Muscle layer of duodenum (tissue), 2 donors: ENCODE measurements around the gene TEKT1.
A peak's percentile ranks its signal among the peaks of the same experiment; 100 is the strongest.
"Not testable (repeated sequence)": the region's sequence is repeated elsewhere in the genome, so short reads cannot be mapped to it uniquely, and the experiment has no call there.

ENCODE experiments used
- H3K27ac ChIP-seq: one replicate; pipeline ENCODE4 v1.7.0; 2013; ENCODE audit warnings: mild to moderate bottlenecking, low read length
- H3K27me3 ChIP-seq: one replicate; pipeline ENCODE4 v1.7.0; 2013; ENCODE audit warnings: low read depth, mild to moderate bottlenecking, control low read depth, low read length
- H3K36me3 ChIP-seq, 2 donors: one replicate each; pipeline ENCODE4 v1.7.0; 2013; ENCODE audit warnings: low read length in 2 of 2, control low read depth in 1 of 2, mild to moderate bottlenecking in 1 of 2; ENCODE audit not compliant: insufficient read depth in 2 of 2, control insufficient read depth in 1 of 2
- H3K4me1 ChIP-seq, 2 donors: one replicate each; pipeline ENCODE4 v1.7.0; 2013; ENCODE audit warnings: low read length in 2 of 2, mild to moderate bottlenecking in 2 of 2, control low read depth in 1 of 2, moderate library complexity in 1 of 2; ENCODE audit not compliant: insufficient read depth in 2 of 2, control insufficient read depth in 1 of 2
- H3K4me3 ChIP-seq, 2 donors: one replicate each; pipeline ENCODE4 v1.7.0; 2013; ENCODE audit warnings: low read length in 2 of 2, low read depth in 1 of 2, mild to moderate bottlenecking in 1 of 2
- H3K9me3 ChIP-seq, 2 donors: one replicate each; pipeline ENCODE4 v1.7.0; 2013; ENCODE audit warnings: low read length in 2 of 2, control low read depth in 1 of 2, mild to moderate bottlenecking in 1 of 2; ENCODE audit not compliant: control insufficient read depth in 1 of 2
- donor health status: healthy.

Gene TEKT1

DNA sequence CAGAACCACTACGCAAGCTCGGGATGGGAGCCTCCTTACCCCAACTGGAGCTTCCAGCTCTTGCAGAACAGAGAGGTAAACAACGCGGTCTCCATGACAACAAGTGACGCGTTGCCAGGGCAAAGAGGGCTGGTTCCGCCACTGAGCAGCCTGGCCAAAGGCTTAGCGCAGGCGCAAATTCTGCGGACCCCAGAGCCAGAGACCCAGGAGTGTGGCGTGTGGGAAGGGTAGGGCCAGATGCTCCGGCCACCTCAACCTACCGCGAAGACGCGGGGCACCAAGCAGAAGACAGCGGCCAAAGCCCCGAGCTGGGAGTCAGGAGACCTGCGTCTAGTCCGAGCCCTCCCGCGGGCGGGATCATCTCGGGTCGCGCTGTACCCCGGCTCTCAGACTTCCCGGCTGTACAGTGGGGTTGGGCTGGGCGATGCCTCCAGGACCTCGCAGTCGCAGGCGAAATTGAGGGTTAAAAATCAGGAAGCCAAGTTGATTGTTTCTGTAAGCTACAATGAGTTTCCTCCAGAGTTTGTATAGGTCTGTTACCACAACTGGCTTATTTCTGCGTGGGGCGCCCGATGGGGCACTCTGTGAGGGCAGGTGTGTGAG is at the start of gene TEKT1:
Gene TEKT1, minus strand, starts transcription at position 69 of the 603 bp plus-strand sequence. CDS start 1,353 bp downstream, outside the sequence.
- no peaks in the 10 kb centered on the region for H3K9me3 ChIP-seq
- H3K4me3 ChIP-seq: peak within 1 kb of the TSS; percentile 34 to 50
- H3K27me3 ChIP-seq: peaks cover 24% of the 10 kb centered on the region
- H3K27ac ChIP-seq: no peak within 1 kb of the TSS
- H3K4me1 ChIP-seq: peaks cover 0 to 11% of the 10 kb centered on the region in 2 donors
- no peaks in the 10 kb centered on the region for H3K36me3 ChIP-seq

DNA sequence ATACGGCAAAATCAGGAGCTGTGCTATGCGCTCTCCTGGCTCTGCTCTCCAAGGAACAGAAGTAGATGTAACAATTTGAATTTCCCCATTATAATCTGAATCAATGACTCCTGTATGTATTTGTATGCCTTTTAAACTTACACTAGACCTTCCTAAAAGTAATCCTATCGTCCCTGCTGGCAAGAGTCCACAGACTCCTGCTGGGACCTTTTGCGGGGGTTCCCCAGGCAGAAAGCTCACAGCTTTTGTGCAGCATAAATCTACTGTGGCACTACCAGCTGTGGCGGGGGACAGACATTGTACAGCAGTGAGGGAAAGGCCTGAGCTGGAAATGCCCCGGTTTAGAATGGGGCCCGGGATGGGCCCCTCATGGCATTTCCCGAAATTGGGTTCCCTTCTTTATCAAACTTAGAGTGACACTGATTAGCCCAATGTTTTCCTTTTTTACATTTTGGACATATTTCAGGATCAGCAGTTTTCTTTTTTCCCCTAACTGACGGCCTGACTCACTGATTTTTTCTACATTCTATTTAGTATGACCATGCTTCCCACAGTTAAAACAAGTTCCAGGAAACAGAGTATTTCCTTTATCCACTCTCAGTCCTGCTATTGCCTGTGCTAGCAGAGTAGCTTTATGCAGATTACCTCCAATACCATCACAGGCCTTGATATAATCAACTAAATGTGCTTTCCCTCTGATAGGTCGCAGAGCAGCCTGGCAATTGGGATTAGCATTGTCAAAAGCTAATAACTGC is 47.9 kb upstream of the TEKT1 start:
- H3K27me3 ChIP-seq, H3K27ac ChIP-seq, H3K4me3 ChIP-seq, H3K4me1 ChIP-seq, H3K36me3 ChIP-seq: not testable (repeated sequence)
- H3K9me3 ChIP-seq: peaks cover 0 to 12% of the 10 kb centered on the region in 2 donors

DNA sequence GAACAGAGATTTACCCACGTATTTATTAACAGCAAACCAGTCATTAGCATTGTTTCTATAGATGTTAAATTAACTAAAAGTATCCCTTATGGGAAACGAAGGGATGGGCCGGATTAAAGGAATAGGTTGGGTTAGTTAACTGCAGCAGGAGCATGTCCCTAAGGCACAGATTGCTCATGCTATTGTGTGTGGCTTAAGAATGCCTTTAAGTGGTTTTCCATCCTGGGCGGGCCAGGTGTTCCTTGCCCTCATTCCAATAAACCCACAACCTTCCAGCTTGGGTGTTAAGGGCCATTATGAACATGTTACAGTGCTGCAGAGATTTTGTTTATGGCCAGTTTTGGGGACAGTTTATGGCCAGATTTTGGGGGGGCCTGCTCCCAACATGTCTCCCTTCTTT is 43.7 kb upstream of the TEKT1 start:
- not testable (repeated sequence) for H3K36me3 ChIP-seq, H3K27ac ChIP-seq, H3K4me1 ChIP-seq, H3K27me3 ChIP-seq, H3K4me3 ChIP-seq, H3K9me3 ChIP-seq

DNA sequence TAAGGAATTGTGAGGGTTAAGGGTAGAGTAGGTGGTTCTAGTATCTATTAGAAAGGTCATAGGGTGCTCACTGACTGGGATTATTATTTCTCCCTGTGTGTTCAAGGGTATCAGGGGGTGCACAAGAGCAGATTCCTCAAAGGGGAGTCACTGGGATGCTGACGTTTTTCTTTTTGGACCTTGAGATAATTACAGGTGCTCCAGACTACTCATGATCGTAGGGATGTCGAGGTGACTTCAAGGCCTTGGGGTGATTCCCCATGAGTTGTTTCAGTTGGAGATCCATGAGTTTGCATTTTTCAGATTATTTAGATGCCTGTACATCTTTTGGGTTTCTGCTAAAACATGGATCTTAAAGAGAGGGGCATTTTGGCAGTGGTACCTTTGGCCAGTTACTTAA is 41.4 kb upstream of the TEKT1 start:
- H3K27ac ChIP-seq: no peak overlapping the region
- H3K27me3 ChIP-seq: no peaks in the 10 kb centered on the region
- H3K4me1 ChIP-seq: no peaks in the 10 kb centered on the region

DNA sequence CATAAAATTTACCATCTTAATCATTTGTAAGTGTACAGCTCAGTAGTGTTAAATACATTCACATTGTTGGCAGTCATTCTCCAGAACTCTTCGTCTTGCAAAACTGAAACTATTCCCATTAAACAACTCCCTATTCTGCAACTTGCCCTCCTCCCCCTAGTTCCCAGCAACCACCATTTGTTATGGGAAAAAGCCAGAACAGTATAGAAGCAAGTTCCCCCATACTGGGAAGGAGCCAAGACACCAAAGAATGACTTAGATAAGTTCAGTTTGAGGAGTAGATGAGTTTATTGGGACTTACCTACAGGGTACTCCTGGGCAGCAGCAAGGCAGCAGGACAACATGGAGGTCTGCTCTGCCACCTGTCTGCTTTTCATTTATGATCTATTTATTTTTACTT is 39.3 kb upstream of the TEKT1 start:
- no peaks in the 10 kb centered on the region for H3K36me3 ChIP-seq
- no peak overlapping the region for H3K4me3 ChIP-seq
- no peak overlapping the region for H3K27ac ChIP-seq
- H3K4me1 ChIP-seq: no peaks in the 10 kb centered on the region
- no peaks in the 10 kb centered on the region for H3K27me3 ChIP-seq
- H3K9me3 ChIP-seq: no peaks in the 10 kb centered on the region

More for the DNA sequence above, 41.4 kb upstream of the TEKT1 start:
- Histone ChIP-seq H3K9me3 (no peaks in the 10 kb centered on the region), H3K4me3 (no peak overlapping the region), H3K36me3 (no peaks in the 10 kb centered on the region)

DNA sequence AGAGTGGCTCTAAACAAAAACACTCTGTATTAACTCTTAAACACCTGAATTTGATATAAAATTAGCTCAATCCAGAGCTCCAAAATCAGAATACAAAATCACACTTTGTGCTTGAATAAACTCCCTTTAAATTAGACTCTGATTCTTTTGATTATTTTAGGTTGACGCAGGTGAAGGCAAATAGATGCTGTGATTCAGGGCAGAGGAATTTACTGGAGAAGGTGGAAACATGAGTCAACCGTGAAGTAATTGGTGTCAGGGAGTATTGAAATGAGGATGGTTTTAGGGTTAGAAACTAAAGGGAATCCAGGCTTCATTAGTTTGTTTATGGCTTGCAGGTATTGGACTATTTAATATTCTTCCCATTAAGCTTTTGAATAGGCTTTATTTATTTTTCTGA is 37.1 kb upstream of the TEKT1 start:
- no peak overlapping the region for H3K4me3 ChIP-seq
- H3K27me3 ChIP-seq: no peaks in the 10 kb centered on the region
- H3K27ac ChIP-seq: no peak overlapping the region
- no peaks in the 10 kb centered on the region for H3K36me3 ChIP-seq
- H3K4me1 ChIP-seq: no peaks in the 10 kb centered on the region
- H3K9me3 ChIP-seq: no peaks in the 10 kb centered on the region

DNA sequence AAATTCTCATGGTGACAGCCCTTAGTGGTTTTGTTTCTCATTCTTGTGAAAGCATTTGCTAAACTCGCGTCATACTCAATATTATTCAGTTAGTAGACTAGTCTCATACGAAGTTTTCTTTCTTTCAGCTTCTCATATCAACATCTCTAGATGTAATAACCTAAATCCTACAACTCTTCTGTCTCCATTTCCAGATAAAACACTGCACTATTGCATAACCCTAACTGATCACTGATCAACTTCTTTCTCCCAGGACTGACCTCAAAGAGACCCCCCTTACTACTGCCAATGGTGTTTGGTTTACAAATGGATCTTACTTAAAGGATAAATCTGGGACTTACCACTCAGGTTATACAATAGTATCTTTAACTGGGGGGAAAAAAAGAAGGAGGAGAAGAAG is 36.3 kb upstream of the TEKT1 start:
- no peak overlapping the region for H3K27ac ChIP-seq

DNA sequence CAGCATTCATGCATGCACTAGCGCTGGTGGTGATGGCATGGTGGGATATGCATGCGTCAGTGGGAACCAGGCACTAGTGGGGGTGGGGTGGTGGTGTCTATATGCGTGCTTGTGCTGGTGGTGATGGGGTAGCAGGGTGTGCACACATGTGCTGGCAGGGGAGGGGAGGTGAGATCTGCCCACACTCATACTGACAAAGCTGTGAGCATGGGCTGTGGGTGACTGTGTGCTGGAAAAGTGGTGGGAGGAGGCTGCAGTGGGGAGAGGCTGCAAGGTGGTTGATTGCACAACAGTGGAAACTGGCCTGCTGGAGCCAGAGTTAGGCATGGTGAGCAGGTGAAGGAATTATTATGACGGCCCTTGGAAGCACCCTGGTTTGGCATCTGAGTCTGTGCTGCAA is 31.3 kb upstream of the TEKT1 start:
- H3K27me3 ChIP-seq: no peaks in the 10 kb centered on the region
- H3K9me3 ChIP-seq: no peaks in the 10 kb centered on the region
- no peak overlapping the region for H3K4me3 ChIP-seq
- H3K36me3 ChIP-seq: no peaks in the 10 kb centered on the region
- H3K4me1 ChIP-seq: no peaks in the 10 kb centered on the region
- no peak overlapping the region for H3K27ac ChIP-seq

More for the DNA sequence above, 36.3 kb upstream of the TEKT1 start:
- Histone ChIP-seq H3K9me3 (no peaks in the 10 kb centered on the region), H3K36me3 (no peaks in the 10 kb centered on the region), H3K4me1 (no peaks in the 10 kb centered on the region), H3K27me3 (no peaks in the 10 kb centered on the region), H3K4me3 (no peak overlapping the region)

DNA sequence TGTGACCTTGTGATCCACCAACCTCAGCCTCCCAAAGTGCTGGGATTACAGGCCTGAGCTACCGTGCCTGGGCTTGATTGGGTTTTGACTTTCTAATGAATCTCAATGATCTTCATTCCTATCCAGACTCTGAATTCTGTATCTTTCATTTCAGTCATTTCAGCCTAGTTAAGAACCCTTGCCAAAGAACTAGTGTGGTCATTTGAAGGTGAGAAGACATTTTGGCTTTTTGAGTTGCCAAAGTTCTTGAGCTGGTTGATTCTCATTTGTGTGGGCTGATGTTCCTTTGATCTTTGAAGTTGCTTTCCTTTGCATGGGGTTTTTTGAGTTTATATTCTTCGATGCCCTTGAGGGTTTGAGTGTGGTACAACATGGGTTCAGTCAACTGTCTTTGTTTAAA is 30.6 kb upstream of the TEKT1 start:
- Histone ChIP-seq H3K27me3 (no peaks in the 10 kb centered on the region), H3K36me3 (no peaks in the 10 kb centered on the region), H3K4me3 (no peak overlapping the region), H3K27ac (no peak overlapping the region), H3K4me1 (no peaks in the 10 kb centered on the region), H3K9me3 (no peaks in the 10 kb centered on the region)

DNA sequence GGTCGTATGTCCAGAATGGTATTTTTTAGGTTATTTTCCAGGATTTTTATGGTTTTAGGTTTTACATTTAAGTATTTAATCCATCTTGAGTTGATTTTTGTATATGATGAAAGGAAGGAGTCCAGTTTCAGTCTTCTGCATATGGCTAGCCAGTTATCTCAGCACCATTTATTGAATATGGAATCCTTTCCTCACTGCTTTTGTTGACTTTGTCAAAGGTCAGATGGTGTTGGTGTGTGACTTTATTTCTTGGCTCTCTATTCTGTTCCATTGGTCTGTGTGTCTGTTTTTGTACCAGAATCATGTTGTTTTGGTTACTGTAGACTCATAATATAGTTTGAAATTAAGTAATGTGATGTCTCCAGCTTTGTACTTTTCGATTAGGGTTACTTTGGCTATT is 26.4 kb upstream of the TEKT1 start:
- H3K4me3 ChIP-seq: no peak overlapping the region
- no peaks in the 10 kb centered on the region for H3K4me1 ChIP-seq
- no peaks in the 10 kb centered on the region for H3K27me3 ChIP-seq
- H3K36me3 ChIP-seq: no peaks in the 10 kb centered on the region
- H3K27ac ChIP-seq: no peak overlapping the region
- H3K9me3 ChIP-seq: no peaks in the 10 kb centered on the region

DNA sequence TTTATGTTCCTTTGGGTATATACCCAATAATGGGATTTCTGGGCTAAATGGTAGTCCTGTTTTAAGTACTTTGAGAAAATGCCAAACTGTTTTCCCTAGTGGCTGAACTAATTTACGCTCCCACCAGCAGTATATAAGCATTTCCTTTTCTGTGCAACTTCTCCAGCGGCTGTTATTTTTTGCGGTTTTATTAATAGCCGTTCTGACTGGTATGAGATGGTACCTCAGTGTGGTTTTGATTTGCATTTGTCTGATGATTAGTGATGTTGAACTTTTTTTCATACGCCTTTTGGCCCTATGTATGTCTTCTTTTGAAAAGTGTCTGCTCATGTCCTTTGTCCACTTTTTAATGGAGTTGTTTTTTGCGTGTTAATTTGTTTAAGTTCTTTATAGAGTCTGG is 25.8 kb upstream of the TEKT1 start:
- Histone ChIP-seq H3K9me3 (no peaks in the 10 kb centered on the region), H3K27ac (no peak overlapping the region), H3K4me1 (no peaks in the 10 kb centered on the region), H3K27me3 (no peaks in the 10 kb centered on the region), H3K4me3 (no peak overlapping the region), H3K36me3 (no peaks in the 10 kb centered on the region)

DNA sequence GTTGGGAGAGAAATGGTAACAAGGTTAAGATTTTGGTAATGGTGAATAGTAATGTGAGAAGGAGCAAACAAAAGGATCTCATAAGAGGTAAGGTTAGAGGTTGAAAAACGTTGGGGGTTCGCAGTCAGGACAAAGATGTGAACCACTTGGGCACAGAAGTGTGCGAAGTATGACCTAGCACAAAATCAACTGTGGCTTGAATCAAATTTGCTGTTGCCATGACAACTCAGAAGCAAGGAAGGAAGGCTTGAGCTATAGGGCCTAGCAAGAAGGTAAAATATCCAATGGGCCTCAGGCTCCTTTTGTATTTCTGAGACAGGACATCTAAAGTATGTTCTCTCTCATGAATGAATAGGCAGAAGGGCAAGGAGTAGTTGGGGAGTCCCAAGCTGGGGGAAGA is 24.5 kb upstream of the TEKT1 start:
- H3K9me3 ChIP-seq: no peaks in the 10 kb centered on the region
- H3K4me3 ChIP-seq: no peak overlapping the region
- no peaks in the 10 kb centered on the region for H3K36me3 ChIP-seq
- H3K4me1 ChIP-seq: no peaks in the 10 kb centered on the region
- no peaks in the 10 kb centered on the region for H3K27me3 ChIP-seq
- H3K27ac ChIP-seq: no peak overlapping the region
